G401 (cell line): ENCODE data around the gene GVQW3. TPM values are rescaled to one million over a fixed set of nuclear protein-coding genes. Genes with fewer than 3 reads are reported as not detected.

Experiments used
- DNase-seq: peaks from one replicate; pipeline ENCODE4 v3.0.0-alpha.2; 2015; ENCODE audit warnings: low spot score
- in situ Hi-C: cut with HindIII; loops from 2 replicates; pipeline ENCODE4 v1.10.0; 2016; ENCODE audit warnings: low sequenced_read_pairs, mixed read lengths
- total RNA-seq: library from RNA; depleted of rRNA; stranded (reverse); fragments of >200 nt; shearing (Covaris generic); gene quantifications from 2 replicates; pipeline ENCODE4 v1.2.3, GENCODE V29; 2014; rRNA removed

Gene GVQW3
- total RNA-seq = 1.4 and 5.2 TPM in 2 replicates

DNA sequence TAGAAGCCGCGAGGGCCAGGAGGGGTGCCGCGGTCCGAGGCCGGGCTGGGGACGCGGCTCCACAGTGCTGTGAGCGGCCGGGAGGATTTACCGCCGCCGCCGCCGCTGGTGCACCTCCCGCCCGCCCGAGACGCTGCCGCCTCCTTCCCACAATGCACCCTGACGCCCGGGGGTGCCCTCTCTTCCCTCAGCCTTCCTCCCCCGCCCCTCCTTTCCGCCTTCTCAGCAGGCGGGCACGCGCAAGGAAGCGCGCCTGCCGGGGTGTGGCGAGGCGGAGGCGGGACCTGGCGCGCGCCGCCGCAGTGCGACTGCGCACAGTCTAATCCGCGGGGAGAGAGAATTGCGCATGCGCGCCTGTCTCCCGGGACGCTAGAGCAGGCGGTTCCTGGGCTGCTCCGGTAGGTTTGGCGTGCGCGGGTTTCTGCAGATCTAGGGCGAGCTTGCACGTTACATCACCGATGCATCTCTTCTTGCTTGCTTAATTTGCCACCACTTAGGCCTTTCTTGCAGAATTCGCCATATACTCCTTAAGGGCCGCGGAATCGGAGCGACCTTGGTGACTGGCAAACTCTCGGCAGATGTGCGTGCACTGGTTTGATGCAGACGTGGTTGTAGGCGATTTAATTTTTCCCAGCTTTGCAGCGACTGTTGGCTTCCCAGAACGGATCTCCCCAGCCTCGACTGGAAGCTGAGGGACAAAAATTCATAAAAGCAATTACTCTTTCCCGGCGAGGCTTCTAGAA lies at the start of gene GVQW3, which contains the start of gene THAP12:
GVQW3 (plus strand) TSS at position 347 of the 743 bp plus-strand sequence. CDS start 506 bp downstream, outside the sequence.
THAP12 (minus strand) TSS at position 156 of the 743 bp plus-strand sequence. CDS start 296 bp downstream, outside the sequence.
- DNase-seq = peak; percentile 96
- in situ Hi-C loops = loop anchor here (10.0 kb wide), 1 partner anchor 64 kb away; the partner anchor contains the start of gene EMSY

DNA sequence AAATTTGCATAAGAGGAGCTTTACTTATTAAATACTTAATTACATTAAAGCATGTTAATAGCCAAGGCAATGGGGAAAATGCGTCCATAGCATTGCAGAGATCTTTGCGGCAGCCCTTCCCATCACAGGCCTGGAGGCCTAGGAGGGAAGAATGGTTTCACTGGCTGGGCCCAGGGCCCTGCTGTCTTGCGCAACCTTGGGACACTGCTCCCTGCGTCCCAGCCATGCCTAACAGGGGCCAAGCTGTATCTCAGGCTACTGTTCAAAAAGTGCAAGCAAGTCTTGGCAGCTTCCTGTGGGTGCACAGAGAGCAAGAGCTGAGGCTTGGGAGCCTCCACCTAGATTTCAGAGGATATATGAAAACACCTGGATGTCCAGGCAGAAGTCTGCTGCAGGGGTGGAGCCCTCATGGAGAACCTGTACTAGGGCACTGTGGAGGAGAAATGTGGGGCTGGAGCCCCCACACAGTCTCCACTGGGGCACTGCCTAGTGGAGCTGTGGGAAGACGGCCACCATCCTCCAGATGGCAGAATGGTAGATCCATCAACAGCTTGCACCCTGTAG lies 46.2 kb upstream of the GVQW3 start:
- in situ Hi-C loops = no loop called here
- no peak for DNase-seq

DNA sequence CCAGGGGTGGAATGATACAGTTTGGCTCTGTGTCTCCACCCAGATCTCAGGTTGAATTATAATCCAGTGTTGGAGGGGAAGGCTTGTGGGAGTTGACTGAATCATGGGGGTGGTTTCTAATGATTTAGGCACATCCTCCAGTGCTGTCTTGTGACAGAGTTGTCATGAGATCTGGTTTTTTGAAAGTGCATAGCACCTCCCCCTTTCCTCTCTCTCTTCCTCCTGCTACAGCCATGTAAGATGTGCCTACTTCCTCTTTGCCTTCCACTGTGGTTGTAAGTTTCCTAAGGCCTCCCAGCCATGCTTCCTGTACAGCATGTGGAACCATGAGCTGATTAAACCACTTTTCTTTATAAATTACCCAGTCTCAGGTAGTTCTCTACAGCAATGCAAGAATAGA lies 45.3 kb upstream of the GVQW3 start:
- in situ Hi-C loops = no loop called here
- no peak for DNase-seq

DNA sequence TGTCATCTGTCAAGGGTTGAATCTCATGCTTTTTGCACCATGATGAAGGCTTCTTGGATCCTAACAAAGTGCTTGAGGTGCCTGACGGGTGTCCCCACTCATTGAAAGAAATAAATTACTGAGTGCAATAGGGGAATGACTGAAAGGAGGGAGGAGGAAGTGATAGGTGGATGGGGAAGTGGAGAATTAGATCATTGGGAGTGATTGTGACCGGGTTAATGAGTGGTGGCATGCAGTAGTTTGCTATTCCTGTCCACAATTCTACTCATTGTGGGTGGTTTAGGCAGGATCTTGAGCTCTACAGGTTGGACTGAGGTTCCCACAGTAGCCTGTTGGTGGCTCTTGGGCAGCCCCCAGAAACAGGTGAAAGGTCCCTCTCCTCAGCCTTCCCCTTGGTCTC lies 44.5 kb upstream of the GVQW3 start:
- DNase-seq = no peak
- in situ Hi-C loops = no loop called here

DNA sequence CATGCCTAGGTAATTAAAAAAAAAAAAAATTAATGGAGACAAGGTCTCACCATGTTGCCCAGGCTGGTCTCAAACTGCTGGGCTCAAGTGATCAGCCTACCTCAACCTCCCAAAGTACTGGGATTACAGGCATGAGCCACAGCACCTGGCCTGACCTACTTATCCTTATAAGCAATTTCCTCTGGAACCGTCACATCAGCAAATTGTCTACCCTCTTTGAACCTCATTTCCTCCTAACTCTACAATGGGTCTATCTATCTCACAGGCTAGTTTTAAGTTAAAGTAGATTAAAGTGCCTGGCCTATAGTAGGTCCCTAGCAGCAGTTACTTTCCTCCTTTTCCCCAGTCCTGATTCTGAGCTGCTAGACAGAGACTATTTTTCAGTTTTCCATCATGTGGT lies 43.7 kb upstream of the GVQW3 start:
- DNase-seq = no peak
- in situ Hi-C loops = no loop called here

DNA sequence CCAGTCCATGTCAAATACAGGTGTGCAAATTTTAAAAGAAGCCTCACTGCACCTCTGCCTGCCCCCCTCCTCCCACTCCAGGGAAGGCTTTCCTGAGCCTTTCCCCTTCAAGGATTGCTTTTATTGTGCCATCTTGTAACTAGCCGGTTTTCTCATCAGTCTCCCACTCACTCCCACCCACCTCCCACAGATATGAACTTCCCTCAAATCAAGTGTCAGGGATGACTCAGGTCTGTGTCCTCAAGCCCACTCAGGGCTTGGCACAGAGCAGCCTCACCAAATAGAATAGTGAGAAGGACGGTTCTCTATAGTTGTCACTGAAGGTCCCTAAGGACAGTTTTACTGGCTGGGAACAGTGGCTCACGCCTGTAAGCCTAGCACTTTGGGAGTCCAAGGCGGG lies 43.2 kb upstream of the GVQW3 start:
- in situ Hi-C loops = no loop called here
- no peak for DNase-seq

DNA sequence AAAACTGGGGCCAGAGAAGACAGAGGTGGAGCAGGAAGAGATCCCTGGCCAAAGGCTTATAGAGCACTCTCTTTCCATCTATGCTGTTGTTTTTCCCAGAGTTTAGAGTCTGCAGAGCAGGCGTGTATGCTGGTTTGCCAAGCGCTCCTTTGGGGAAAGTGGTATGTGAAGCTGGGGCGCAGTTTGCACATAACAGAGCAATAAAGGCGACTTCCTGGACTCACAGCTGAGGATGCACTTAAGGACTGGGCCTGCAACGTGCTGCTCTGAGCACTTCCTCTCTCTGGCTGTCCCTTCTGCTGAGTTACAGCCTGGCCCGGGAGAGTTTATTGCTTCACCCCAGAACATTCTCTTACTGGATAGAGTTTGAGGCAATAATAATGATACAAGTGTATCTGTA lies 41.9 kb upstream of the GVQW3 start:
- in situ Hi-C loops = no loop called here
- DNase-seq = no peak

DNA sequence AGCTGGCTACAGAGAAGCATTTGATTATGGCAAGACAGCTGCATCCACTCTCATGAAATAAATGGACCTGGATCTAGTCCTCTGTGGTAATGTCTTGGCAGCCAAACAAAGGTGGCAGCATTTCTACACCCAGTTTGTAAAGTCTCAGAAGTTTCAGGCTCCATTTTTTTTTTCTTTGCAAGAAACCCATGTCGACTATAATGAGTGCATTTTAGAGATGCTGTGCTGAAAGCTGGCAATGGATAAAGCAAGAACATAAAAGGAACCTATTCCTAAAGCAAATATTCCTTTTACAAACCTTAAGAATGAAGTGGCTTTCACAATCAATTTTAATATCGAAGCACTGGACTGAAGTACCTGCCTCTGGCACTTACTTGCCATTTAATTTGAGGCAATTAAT lies 33.7 kb upstream of the GVQW3 start:
- DNase-seq = no peak
- in situ Hi-C loops = no loop called here

DNA sequence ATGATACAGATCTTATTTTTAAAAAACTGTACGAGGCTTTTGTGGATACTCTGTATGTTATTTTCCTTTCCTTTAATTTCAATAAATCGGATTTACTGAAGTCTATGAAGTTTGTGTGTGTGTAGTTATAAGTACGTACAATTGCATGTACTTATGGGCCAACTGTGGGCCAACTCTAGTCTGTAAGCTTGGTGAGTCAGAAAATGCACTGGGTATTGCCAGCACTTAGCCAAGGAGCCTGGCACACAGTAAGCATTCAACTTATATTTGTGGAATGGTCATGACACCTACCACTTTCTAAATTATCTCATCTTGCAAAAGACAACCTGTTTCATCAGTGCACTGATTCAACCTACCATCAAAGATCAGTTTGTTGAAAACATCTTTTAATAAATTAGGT lies 32.8 kb upstream of the GVQW3 start:
- in situ Hi-C loops = no loop called here
- no peak for DNase-seq

DNA sequence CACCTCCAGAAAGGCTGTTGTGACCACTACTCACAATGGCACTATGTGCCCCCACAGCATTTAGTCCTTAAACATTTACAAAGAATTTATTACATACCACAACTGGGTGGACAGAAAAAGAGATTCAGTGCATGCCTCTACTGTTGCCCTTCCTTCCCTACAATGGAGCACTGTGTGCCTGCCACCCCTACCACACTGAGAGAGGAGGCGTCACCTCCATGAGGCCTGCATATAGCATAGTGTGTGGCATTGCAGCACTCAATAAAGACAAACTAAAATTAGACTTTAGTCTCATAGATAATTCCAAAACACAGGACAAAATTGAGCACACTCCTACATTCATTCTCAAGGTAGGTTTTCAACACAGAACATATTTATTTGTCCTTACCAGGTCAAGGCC lies 26.0 kb upstream of the GVQW3 start:
- in situ Hi-C loops = no loop called here
- no peak for DNase-seq

DNA sequence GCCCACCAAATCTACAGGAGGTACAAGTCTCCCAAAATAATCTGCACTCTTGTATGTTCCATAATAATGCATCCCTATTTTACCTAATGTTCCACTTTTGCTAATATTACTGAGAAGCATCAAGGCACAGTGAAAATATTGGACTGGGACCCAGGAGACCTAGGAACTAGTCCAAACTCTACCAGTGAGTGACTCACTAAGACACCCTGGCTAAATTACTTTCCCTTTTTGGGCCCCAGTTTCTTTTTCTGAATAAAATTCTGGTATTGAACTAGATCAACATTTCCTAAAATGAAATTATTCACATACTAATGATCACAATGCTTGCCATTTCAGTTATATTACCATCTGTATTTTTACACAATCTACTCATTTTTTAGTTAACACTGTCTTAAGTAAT lies 19.7 kb upstream of the GVQW3 start:
- in situ Hi-C loops = no loop called here
- DNase-seq = peak; percentile 17

DNA sequence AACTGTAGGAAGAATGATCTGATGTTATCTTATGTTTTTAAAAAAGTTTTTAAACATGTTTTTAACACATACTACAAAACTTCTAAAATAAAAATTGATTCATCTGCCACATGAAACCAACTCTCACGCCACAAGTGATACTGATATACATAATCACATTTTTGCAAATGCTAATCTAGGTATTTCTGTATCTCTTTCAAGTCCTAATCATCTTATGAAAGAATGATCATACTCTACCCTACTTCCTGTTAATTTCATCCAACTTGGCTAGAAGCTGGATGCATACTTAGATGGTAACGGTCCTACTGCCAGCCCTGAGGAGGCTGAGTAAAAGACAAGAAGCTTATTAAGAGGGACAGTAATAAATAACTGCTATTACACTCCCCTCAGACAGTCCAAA lies 19.3 kb upstream of the GVQW3 start:
- in situ Hi-C loops = no loop called here
- no peak for DNase-seq

DNA sequence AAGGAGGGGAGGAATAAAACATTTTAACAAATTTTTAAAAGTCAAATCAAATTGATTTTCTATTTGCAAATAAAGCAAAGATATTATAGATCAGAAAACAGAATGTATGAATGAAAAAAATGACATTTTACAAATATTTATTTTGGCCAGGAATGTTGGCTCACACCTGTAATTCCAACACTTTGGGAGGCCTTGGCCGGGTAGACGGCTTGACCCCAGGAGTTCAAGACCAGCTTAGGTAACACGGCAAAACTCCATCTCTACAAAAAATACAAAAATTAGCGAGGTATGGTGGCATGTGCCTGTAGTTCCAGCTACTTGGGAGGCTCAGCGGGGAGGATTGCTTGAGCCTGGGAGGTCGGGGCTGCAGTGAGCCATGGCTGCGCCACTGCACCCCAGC lies 18.4 kb upstream of the GVQW3 start:
- in situ Hi-C loops = no loop called here
- DNase-seq = no peak

DNA sequence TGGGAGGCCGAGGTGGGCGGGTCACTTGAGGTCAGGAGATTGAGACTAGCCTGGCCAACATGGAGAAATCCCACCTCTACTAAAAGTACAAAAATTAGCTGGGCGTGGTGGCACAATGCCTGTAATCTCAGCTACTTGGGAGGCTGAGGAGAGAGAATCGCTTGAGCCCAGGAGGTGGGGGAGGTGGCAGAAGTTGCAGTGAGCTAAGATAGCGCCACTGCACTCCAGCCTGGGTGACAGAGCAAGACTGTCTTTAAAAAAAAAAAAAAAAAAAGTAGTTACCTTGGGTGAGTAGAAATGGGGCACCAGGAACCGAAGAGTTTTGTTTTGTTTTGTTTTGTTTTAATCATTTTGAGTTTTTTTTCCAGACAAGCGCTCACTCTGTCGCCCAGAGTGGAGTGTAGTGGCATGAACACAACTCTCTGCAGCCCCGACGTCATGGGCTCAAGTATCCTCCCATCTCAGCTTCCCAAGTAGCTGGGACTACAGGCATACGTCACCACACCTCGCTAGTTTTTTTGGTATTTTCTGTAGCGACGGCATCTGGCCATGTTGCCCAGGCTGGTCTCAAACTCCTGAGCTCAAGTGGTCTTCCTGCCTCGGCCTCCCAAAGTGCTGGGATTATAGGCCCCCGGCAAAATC lies 16.0 kb upstream of the GVQW3 start:
- in situ Hi-C loops = no loop called here
- DNase-seq = no peak

DNA sequence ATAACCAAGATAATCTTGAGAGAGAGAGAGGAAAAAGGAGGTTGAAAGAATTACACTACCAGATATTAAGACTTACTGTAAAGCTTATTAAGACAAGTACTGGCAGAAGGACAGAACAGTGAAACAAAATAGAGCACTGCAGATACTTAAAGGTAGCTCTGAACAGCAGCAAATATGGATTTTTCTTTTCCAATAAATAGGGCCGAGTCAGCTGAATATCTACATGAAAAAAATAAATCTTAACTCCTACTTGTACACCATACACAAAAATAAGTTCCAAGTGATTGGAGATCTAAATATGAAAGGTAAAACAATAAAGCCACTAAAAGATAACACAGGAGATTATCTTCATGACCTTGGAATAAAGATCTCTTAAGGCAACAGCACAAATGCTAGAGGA lies 12.6 kb upstream of the GVQW3 start:
- DNase-seq = no peak
- in situ Hi-C loops = no loop called here

DNA sequence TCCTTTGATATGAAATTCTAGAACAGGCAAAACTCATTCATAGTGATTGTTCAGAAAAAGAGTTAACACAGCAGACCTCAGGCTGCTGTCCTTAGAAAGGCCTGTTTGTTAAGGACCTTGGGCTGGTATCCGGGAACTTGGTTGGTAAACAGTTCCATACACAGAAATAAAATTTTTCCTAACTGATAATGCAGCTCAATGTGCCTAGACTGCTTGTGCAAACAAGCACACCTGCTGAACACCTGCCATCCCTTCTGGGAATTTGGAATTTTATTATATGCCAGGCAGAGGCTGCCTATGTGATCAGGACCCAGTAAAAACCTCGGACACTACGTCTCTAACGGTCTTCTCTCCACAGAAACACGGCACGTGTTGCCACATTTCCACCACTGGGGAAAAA lies 11.7 kb upstream of the GVQW3 start:
- in situ Hi-C loops = no loop called here

DNA sequence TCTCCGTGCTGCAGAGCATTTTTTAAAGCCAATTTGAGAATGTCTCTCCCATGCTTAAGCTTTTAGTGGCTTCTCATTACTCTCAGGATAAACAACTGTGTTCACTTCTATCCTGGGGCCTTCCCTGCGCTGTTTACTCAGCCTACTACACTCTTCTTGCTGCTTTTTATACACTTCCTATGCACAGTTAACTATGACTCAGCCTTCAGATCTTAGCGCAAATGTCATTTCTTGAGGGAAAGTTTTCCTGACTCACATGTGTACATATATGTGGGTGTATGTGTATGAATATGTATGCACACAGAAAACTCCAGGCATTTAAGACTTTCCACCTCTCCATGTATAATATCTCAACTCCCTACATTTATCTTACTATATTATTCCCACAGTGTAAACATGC lies 10.0 kb upstream of the GVQW3 start:
- DNase-seq = no peak
- in situ Hi-C loops = no loop called here

More for the DNA sequence above, 11.7 kb upstream of the GVQW3 start:
- DNase-seq = no peak

DNA sequence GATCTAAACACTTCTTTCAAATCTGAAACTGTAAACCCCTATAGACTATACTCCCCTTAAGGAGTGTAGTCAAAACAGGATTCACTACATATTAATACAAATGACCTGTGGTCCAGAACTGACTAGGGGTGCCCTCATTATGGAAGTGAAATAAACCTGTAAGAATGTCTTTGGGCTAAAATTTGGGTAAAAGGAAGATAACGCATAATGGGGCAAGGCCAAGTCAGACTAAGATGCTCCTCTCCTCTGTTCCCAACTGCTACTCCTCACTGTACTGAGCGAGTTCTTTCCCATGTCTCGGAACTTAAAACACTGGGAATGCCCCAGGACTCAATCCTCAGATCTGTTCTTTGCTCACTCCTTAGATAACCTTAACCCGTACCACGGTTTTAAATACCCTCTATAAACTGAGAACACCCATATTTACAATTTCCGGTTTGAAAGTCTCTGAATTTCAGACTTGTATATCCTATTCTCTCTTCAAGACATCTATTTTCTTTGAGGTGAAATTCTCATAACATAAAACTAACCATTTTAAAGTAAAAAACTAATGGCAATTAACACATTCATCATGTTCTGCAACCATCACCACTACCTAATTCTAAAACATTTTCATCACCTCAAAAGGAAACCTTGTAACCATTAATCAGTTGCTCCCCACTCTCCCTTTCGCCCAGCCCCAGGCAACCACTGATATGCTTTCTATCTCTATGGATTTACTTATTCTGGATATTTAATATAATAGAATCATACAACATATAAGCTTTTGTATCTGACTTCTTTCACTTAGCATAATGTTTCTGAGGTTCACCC lies 4.2 kb upstream of the GVQW3 start:
- no peak for DNase-seq
- in situ Hi-C loops = no loop called here

DNA sequence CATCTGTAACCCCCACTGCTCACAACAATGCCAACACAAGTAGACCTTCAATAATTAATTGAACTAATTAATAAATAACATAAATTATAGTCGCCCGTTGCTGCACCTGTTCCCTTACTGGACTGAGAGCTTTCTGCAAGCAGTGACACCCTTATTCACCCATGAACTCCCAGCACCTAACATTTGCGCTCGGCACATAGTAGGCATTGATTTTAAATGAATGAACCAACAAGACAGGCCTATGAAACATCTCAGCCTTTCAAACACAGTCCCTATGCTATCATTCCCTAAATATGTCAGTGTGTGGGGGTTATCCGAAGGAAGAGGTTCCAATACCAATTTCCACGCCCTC lies 1.3 kb upstream of the GVQW3 start:
- in situ Hi-C loops = loop anchor here (10.0 kb wide), 1 partner anchor 65 kb away; the partner anchor contains the start of gene EMSY
- DNase-seq = no peak
